ENCODE measurements around the gene MANSC1.
A peak's percentile ranks its signal among the peaks of the same experiment; 100 is the strongest.
"Not testable (repeated sequence)": the region's sequence is repeated elsewhere in the genome, so short reads cannot be mapped to it uniquely, and the experiment has no call there.

The MANSC1 gene

GRCh38 chr12:12365446-12365802 is 15.4 kb upstream of the MANSC1 start:
- DNase-seq: no peak

GRCh38 chr12:12364787-12365445 is 14.9 kb upstream of the MANSC1 start:
- no peak for DNase-seq

- DNase-seq: no peak
Measured at GRCh38 chr12:12358528-12358927, 8.5 kb upstream of the MANSC1 start.

GRCh38 chr12:12357719-12358461 is 7.8 kb upstream of the MANSC1 start:
- no peak for DNase-seq

DNA sequence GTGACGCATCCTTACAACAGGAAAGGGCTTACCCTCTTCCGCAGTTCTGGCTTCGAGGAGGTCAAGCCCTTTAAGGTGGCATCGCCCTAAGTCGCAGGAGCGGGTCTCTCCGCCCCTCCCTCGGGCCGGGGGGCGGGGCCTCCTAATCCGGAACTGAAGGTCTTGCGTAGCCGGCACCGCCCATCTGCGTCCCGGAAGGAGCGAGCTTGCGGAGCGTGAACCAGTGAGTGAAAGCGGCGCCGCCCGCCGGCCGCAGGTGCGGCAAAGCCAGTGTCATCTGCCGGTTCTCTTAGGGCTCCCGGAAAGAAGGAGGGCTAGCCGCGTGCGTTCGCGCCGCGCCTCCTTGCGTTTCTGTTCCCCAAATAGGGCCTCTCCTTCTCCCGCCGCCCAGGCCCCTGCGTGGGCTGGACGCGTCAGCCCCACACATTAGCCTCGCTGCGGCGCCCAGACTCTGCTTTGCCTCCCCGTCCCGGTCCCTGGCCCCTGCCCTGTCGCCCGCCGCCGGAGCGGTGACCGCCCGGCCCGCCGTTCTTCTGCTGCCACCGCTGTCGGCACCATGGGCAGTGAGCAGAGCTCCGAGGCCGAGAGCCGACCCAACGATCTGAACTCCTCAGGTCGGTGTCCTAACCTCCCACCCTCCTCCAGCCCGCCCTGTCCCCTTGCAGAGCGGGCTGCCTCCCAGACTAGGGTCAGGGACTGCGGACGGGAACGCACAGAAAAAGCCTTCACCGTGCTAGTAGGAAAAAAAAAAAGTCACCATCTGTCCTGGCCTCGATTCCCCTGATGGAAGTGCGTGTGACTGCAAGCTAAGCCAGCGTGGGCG is 7.1 kb upstream of the MANSC1 start, which contains the start of gene BORCS5:
BORCS5 (plus strand) TSS at position 183 of the 823 bp plus-strand sequence; CDS start at position 557, 374 bp downstream.
- DNase-seq: peak; percentile 99

- no peak for DNase-seq
Measured at GRCh38 chr12:12356467-12356895, 6.4 kb upstream of the MANSC1 start.

DNA sequence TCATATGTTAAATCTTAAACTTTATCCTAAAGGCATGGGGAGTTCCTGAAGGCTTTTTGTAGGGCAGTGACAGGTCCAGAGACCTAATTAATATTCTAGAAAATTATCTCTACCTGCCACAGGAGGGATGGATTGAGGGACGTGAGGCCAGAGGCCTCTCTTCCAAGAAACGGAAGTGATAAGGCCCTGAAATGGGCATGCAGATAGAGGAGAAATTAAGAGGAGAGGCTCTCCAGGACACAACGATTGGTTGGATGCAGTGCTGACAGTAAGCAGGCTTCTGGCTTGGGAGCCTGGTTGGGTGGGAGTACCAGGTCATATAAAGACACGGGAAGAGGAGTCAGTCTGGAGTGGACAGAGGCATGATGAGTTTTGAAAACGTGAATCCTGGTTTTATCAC is 3.8 kb upstream of the MANSC1 start:
- no peak for DNase-seq

DNA sequence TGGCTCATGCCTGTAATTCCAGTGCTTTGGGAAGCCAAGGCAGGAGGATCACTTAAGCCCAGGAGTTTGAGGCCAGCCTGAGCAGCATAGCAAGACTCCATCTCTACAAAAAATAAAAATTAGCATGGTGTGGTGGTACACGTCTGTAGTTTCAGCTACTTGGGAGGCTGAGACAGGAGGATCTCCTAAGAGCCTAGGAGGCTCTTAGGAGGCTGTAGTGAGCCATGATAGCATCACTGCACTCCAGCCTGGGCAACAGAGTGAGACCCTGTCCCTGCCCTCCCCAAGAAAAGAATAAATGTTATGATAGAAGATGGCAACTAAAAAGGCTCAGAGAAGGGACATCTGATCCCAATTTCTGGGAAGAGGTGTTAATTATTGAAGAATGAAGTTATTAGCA is 3.2 kb upstream of the MANSC1 start:
- DNase-seq: no peak

GRCh38 chr12:12351468-12352185 is 1.6 kb upstream of the MANSC1 start:
- DNase-seq: not testable (repeated sequence)

DNA sequence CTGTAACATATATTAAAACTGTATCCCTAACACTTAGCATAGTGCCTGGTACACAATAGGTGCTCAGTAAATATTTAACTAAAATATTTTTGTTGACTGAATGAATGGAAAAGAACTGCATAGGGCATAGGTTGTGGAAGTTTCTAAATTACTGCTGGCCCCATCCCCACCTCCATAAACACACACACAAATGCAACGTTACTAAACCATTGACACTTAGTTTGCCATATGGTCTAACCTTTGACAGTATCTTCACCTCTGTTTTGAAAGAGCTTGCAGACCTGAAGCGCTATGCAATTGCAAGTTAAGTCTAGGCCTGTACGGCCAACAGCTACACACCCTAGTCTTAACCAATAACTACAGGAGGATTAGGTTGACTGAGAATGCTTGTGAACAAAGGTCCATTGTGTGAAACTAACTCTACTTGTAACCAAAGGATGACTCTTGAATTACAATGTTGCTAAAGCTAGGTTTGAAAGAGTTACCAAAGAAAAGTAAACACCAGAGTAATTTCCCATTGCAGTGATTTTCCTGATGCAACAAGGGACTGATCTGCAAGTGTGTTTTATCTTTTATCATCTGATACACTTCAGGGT is 924 bp upstream of the MANSC1 start:
- DNase-seq: no peak

DNA sequence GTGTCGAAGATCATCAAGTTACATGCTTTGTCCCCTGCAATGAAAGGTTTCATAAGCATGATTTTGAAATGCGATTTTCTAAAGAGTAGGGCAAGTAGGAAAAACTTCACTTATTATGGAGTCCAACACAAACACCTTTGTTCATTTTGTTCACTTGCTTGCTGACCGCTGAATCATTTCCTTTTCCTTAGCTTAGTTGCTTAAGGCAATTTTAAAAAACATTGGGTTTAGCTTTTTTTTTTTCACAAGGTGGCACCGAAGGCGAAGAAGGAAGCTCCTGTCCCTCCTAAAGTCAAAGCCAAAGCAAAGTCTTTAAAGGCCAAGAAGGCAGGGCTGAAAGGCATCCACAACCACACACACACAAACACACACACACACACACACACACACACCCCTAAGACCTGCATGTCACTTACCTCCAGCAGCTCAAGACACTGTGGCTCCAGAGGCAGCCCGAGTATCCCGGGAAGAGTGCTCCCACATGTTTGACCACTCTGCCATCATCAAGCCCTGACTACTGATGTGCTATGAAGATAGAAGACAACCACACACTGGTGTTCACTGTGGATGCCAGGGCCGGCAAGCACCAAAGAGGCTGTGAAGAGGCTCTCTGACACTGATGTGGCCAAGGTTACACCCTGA is 11.4 kb downstream of the MANSC1 start:
- DNase-seq: no peak

- DNase-seq: no peak
Measured at GRCh38 chr12:12336511-12336910, 13.5 kb downstream of the MANSC1 start.

GRCh38 chr12:12336049-12336411 is 14.0 kb downstream of the MANSC1 start:
- no peak for DNase-seq

DNA sequence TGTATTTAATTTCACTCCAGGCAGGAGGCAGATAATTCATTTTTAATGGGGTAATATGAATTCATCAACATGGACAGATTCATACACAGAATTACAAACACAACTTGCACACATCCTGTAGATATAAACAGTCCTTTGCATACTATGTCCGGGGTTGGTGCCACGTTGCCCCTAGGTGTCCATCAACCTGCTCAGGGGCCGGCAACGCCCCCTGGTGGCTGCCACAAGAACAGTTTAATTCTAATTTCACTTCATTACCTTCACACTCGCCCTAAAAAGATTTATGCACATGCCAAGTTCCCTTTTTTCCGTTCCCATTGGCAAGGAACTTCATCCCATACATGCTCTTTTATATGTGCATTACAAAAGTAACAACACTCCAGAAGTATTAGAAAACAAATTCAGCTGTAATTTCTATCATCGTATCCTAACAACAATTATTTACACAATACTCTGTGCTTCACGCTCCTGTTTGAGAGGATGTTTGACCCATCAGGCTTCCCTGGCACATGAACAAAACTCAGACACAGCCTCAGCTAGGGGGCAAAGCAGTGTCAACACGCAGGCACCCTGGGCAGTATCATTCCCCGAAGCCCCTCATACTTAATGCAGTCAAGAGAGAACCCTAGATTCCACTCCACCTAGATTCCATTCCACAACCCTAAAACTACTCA is 15.5 kb downstream of the MANSC1 start:
- peak; percentile 57 for DNase-seq

DNA sequence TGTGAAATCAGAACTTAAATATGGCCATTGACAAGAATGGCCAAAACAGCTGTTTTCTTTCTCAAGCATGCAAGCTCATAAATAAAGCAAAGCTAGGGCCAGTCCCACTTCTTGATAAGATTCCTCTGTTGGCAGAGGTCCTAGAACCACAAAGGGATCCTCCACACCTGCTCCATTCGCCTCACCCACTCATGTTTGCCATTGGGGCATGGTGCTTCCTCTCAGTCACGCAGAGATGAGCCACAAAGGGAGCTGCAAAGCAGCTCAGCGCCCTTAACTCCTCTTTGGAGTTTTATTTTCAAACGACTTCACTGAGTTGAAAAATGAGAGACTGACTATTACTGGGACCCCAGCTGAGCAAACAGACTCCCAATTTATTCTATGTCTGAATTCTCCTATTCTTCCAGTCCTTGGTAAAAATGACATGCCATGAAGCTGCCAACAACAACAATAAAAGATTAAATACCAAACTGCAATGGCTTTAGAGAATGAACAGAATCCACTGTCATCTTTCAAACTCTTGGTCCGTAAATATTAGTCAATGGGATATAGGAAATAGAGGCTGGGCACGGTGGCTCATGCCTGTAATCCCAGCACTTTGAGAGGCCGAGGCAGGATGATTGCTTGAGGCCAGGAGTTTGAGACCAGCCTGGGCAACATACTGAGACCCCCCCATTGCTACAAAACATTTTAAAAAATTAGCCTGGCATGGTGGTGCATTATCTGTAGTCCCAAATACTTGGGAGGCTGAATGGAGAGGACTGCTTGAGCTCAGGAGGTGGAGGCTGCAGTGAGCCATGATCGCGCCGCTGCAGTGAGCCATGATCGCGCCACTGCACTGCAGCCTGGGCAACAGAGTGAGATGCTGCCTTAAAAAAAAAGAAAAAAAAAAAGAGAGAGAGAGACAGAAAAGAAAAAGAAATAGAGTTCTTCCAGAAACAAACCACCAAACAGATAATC is 16.4 kb downstream of the MANSC1 start:
- DNase-seq: no peak

DNA sequence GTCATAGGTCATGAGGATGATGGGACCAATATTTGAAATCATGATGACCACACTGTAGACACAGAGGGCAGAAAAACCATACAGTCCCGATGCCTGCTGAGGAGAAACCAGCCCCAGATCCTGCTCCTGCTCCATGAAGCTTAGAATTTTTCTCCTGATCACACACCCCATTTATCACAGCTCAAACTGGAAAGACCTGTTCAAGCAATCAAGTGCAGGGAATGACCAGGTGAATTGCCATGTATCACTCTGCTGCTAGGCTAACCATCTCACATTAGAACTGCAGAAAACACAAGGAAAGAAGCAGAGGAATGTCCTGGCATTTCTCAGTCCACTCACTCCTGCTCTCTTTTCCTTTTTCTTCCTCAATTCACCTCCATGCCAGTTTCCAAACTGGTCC is 18.1 kb downstream of the MANSC1 start:
- DNase-seq: no peak

- no peak for DNase-seq
Measured at GRCh38 chr12:12331244-12331771, 18.7 kb downstream of the MANSC1 start.

- DNase-seq: no peak
Measured at GRCh38 chr12:12327802-12328201, 22.2 kb downstream of the MANSC1 start.

GRCh38 chr12:12326262-12326661 is 23.8 kb downstream of the MANSC1 start:
- no peak for DNase-seq

- no peak for DNase-seq
Measured at GRCh38 chr12:12323591-12323990, 26.5 kb downstream of the MANSC1 start.
